ENCODE results near the gene EML5.
A peak's percentile ranks its signal among the peaks of the same experiment; 100 is the strongest.

Gene EML5

GRCh38 chr14:88835661-88836060, 42.9 kb upstream of the EML5 start:
- TF ChIP-seq CTCF (IDR thresholded peaks at IDR 0.05; ENCODE audit: control insufficient read depth, insufficient read depth, low read depth, low read length, missing control alignments), result no peak
- no peak overlapping the region for H3K4me3 ChIP-seq (ENCODE audit: control insufficient read depth, low read depth, low read length)
- DNase-seq (ENCODE audit: low read depth), result no peak

- no peak for TF ChIP-seq CTCF (IDR thresholded peaks at IDR 0.05; ENCODE audit: control insufficient read depth, insufficient read depth, low read depth, low read length, missing control alignments)
- H3K4me3 ChIP-seq (ENCODE audit: control insufficient read depth, low read depth, low read length), result no peak overlapping the region
- DNase-seq (ENCODE audit: low read depth), result no peak
These were observed 42.2 kb upstream of the EML5 start for GRCh38 chr14:88834883-88835431.

- DNase-seq (ENCODE audit: low read depth), result peak; percentile 52
- no peak for TF ChIP-seq CTCF (IDR thresholded peaks at IDR 0.05; ENCODE audit: control insufficient read depth, insufficient read depth, low read depth, low read length, missing control alignments)
- no peak overlapping the region for H3K4me3 ChIP-seq (ENCODE audit: control insufficient read depth, low read depth, low read length)
These were observed 38.5 kb upstream of the EML5 start for GRCh38 chr14:88831284-88831683.

- no peak for DNase-seq (ENCODE audit: low read depth)
- H3K4me3 ChIP-seq (ENCODE audit: control insufficient read depth, low read depth, low read length), result no peak overlapping the region
- no peak for TF ChIP-seq CTCF (IDR thresholded peaks at IDR 0.05; ENCODE audit: control insufficient read depth, insufficient read depth, low read depth, low read length, missing control alignments)
These were observed 37.0 kb upstream of the EML5 start for GRCh38 chr14:88829685-88830302.

- no peak for TF ChIP-seq CTCF (IDR thresholded peaks at IDR 0.05; ENCODE audit: control insufficient read depth, insufficient read depth, low read depth, low read length, missing control alignments)
- H3K4me3 ChIP-seq (ENCODE audit: control insufficient read depth, low read depth, low read length), result no peak overlapping the region
- DNase-seq (ENCODE audit: low read depth), result no peak
These were observed 36.4 kb upstream of the EML5 start for GRCh38 chr14:88829188-88829587.

GRCh38 chr14:88825503-88825902, 32.8 kb upstream of the EML5 start:
- 0 out of 2 replicates have a peak overlapping the region, but pooled peaks have one; percentile 20 for H3K4me3 ChIP-seq (ENCODE audit: control insufficient read depth, low read depth, low read length)
- DNase-seq (ENCODE audit: low read depth), result no peak
- TF ChIP-seq CTCF (IDR thresholded peaks at IDR 0.05; ENCODE audit: control insufficient read depth, insufficient read depth, low read depth, low read length, missing control alignments), result no peak
